SK-N-SH (cell line): ENCODE results near the gene ENTREP3.

Experiments
- IRF3 ChIP-seq: fragments of 150-350 bp; IDR thresholded peaks from 2 replicates; pipeline ENCODE4 v1.6.1; 2016; ENCODE audit warnings: mild to moderate bottlenecking, low read depth, low read length
- POLR2AphosphoS5 ChIP-seq: IDR thresholded peaks from 2 replicates; pipeline ENCODE4 v1.6.1; 2012; ENCODE audit warnings: low read depth, low read length
- USF2 ChIP-seq: fragments of 150-350 bp; IDR thresholded peaks from 2 replicates; pipeline ENCODE4 v1.6.1; 2017; ENCODE audit warnings: antibody characterized with exemption, low read length, low read depth, borderline replicate concordance
- TF ChIP-seq, protein P1 (sequence below): fragments of 200-600 bp; sonication (generic); IDR thresholded peaks from 2 replicates; pipeline ENCODE4 v1.6.1; 2017; ENCODE audit warnings: antibody characterized with exemption, mild to moderate bottlenecking, moderate library complexity
- TF ChIP-seq, protein P2 (sequence below): IDR thresholded peaks from 2 replicates; pipeline ENCODE4 v1.4.0; 2012; ENCODE audit warnings: low read depth

- TF ChIP-seq, protein P1, sequence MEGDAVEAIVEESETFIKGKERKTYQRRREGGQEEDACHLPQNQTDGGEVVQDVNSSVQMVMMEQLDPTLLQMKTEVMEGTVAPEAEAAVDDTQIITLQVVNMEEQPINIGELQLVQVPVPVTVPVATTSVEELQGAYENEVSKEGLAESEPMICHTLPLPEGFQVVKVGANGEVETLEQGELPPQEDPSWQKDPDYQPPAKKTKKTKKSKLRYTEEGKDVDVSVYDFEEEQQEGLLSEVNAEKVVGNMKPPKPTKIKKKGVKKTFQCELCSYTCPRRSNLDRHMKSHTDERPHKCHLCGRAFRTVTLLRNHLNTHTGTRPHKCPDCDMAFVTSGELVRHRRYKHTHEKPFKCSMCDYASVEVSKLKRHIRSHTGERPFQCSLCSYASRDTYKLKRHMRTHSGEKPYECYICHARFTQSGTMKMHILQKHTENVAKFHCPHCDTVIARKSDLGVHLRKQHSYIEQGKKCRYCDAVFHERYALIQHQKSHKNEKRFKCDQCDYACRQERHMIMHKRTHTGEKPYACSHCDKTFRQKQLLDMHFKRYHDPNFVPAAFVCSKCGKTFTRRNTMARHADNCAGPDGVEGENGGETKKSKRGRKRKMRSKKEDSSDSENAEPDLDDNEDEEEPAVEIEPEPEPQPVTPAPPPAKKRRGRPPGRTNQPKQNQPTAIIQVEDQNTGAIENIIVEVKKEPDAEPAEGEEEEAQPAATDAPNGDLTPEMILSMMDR, result no peak
- TF ChIP-seq POLR2AphosphoS5 (no peak), USF2 (no peak), IRF3 (no peak)
- TF ChIP-seq, protein P2, sequence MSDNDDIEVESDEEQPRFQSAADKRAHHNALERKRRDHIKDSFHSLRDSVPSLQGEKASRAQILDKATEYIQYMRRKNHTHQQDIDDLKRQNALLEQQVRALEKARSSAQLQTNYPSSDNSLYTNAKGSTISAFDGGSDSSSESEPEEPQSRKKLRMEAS, result no peak
Measured at GRCh38 chr1:155197901-155198546, 57.3 kb downstream of the ENTREP3 start.
